AG09319 (cell line): ENCODE results near the gene RALBP1.

Source experiments
- DNase-seq: peaks from one replicate; pipeline ENCODE4 v3.0.0-alpha.2; 2010; ENCODE audit warnings: low read depth; ENCODE audit errors: extremely low read depth
- TF ChIP-seq, protein P1 (sequence below): IDR thresholded peaks from 2 replicates; pipeline ENCODE4 v1.5.1; 2011; ENCODE audit warnings: low read depth, mild to moderate bottlenecking, inconsistent platforms, low read length, moderate library complexity

RALBP1 gene

GRCh38 chr18:9562584-9562983 lies 87.3 kb downstream of the RALBP1 start:
- TF ChIP-seq, protein P1, sequence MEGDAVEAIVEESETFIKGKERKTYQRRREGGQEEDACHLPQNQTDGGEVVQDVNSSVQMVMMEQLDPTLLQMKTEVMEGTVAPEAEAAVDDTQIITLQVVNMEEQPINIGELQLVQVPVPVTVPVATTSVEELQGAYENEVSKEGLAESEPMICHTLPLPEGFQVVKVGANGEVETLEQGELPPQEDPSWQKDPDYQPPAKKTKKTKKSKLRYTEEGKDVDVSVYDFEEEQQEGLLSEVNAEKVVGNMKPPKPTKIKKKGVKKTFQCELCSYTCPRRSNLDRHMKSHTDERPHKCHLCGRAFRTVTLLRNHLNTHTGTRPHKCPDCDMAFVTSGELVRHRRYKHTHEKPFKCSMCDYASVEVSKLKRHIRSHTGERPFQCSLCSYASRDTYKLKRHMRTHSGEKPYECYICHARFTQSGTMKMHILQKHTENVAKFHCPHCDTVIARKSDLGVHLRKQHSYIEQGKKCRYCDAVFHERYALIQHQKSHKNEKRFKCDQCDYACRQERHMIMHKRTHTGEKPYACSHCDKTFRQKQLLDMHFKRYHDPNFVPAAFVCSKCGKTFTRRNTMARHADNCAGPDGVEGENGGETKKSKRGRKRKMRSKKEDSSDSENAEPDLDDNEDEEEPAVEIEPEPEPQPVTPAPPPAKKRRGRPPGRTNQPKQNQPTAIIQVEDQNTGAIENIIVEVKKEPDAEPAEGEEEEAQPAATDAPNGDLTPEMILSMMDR, result no peak
- DNase-seq, result no peak

DNA sequence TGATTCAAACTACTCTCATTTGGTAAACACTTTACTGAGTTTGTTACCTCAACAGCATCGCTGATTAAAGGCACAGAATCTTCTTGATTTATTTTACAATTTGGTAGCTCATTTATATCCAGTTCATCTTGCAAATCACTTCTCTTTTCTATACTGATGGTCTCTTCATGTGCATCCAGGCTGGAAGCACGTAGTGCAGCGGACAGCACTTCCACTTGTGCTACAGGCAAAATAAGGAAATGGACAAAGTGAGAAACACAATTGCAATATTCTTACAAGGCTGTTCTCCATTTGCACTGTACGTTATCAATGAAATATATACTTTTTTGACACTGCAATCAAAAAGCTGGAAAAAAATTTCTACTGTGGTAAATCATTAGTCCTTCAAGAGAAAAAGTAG lies 88.0 kb downstream of the RALBP1 start:
- TF ChIP-seq, protein P1, result no peak
- no peak for DNase-seq

DNA sequence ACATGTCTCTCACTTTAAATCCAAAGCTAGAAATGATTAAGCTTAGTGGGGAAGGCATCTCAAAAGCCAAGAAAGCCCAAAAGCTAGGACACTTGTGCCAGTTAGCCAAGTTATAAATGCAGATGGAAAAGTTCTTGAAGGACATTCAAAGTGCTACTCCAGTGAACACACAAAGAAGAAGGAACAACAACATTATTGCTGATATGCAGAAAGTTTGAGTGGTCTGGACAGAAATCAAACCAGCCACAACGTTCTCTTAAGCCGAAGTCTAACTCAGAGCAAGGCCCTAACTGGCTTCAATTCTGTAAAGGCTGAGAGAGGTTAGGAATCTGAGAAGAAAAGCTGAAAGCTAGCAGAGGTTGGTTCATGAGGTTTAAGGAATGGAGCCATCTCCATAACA lies 90.1 kb downstream of the RALBP1 start:
- DNase-seq, result no peak
- TF ChIP-seq, protein P1, result no peak

DNA sequence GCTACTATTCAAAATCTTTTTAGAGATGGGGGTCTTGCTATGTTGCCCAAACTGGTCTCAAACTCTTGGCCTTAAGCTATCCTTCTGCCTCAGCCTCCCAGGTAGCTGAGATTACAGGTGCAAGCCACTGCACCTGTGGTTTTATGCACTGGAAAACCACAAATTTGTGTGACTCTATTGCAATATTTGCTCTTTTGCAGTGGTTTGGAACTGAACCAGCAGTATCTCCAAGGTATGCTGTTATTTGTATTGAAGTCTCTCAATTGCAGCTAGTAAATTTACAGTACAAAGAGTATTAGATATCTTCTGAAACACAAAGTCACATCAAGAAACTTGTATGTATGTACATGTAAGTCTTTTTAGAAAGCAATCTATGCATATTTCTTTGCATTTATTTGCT lies 92.9 kb downstream of the RALBP1 start:
- DNase-seq, result no peak
- TF ChIP-seq, protein P1, result no peak

DNA sequence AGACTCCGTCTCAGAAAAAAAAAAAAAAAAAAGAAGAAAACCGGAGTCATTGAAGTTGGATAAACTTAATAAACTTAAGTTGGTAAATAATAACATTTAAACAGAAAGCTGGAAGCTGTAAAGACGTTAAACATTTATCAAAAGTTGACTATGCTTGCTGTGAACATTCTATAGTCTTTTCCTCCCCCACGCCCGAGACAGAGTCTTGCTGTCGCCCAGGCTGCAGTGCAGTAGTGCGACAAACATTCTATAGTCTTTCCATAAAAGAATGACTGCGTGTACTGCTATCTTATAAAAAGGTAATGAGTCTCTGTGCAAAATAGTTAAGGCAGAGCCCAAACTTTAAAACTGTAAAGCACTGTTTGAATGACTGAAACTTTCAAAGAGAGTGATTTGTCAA lies 93.9 kb downstream of the RALBP1 start:
- TF ChIP-seq, protein P1, result no peak
- DNase-seq, result no peak

GRCh38 chr18:9570255-9570654 lies 94.9 kb downstream of the RALBP1 start:
- DNase-seq, result no peak
- TF ChIP-seq, protein P1, result no peak

- TF ChIP-seq, protein P1, result no peak
- DNase-seq, result no peak
Measured at GRCh38 chr18:9571546-9571945, 96.2 kb downstream of the RALBP1 start.
